ENCODE results near the gene WDR48. TPM values are rescaled to one million over a fixed set of nuclear protein-coding genes. Genes with fewer than 3 reads are reported as not detected.

WDR48 gene
- total RNA-seq, 4 donors from 2014 or later: 49.8 to 83.2 (median 69.3) TPM

DNA sequence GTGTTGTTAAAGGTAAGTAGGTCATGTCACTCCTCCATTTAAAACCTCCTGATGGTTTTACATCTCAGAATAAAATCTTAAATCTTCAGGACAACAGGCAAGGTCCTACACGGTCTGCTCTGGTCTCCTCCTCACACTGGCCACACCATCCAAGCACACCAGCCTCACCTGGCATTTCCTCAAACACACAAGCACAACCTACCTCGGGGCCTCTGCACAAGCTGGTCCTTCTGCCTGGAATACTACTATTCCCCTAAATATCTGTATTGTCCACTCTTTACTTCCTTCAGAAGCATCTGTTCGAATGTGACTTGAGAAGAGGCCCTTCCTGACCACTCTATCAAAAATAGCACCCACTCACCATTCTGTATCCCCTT lies 53.9 kb downstream of the WDR48 start:
- no peaks in the 10 kb centered on the region for H3K27me3 ChIP-seq
- DNase-seq: no peak
- WGBS, 2 donors: 81 to 82% methylated on average over 3 of the region's 3 CpGs
- H3K27ac ChIP-seq: no peak overlapping the region
- H3K36me3 ChIP-seq: no peaks in the 10 kb centered on the region
- TF ChIP-seq POLR2A (IDR thresholded peaks at IDR 0.05): no peak
- TF ChIP-seq, protein P1, sequence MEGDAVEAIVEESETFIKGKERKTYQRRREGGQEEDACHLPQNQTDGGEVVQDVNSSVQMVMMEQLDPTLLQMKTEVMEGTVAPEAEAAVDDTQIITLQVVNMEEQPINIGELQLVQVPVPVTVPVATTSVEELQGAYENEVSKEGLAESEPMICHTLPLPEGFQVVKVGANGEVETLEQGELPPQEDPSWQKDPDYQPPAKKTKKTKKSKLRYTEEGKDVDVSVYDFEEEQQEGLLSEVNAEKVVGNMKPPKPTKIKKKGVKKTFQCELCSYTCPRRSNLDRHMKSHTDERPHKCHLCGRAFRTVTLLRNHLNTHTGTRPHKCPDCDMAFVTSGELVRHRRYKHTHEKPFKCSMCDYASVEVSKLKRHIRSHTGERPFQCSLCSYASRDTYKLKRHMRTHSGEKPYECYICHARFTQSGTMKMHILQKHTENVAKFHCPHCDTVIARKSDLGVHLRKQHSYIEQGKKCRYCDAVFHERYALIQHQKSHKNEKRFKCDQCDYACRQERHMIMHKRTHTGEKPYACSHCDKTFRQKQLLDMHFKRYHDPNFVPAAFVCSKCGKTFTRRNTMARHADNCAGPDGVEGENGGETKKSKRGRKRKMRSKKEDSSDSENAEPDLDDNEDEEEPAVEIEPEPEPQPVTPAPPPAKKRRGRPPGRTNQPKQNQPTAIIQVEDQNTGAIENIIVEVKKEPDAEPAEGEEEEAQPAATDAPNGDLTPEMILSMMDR (IDR thresholded peaks at IDR 0.05): no peak
- H3K4me3 ChIP-seq (replicated peaks in 1 of 3): no peak overlapping the region
- peaks cover 35 to 48% of the 10 kb centered on the region in 2 donors for H3K4me1 ChIP-seq
- intact Hi-C loops (cut with DNase I): no loop called here
- H3K9me3 ChIP-seq: no peaks in the 10 kb centered on the region

DNA sequence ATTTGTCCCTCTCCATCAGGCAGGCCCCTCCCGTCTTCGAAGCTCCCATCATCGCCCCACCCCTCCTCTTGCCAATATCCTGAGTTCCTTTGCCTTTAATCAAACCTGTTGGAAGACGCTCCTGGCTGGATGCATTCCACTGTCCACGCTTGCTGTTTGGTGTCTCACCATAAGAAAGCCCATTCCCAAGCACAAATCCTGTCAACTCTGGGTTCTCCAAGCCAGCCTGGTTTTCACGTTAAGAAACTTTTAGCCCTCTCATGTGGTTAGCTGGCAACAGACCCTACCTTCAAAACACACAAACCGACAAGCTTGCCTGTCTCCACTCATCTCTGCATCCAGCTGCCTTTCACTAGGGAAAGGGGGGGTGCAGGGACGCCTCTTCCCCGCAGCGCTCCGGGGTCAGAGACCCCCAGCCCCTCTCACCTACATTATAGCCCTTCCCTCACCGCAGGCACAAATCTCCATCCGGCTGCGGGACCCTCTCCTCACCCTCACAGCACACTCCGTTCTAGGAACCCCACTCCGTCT lies 54.5 kb downstream of the WDR48 start:
- Histone ChIP-seq H3K9me3 (no peaks in the 10 kb centered on the region), H3K27ac (peak overlapping the region in 2 of 3 donors; percentile 74 to 91), H3K4me3 (replicated peaks in 1 of 3) (peak overlapping the region; percentile 49 to 88 (median 82)), H3K36me3 (no peaks in the 10 kb centered on the region), H3K4me1 (peaks cover 35 to 45% of the 10 kb centered on the region in 2 donors), H3K27me3 (no peaks in the 10 kb centered on the region)
- intact Hi-C loops (cut with DNase I): no loop called here
- DNase-seq: peak in 1 of 2 donors; percentile 16
- TF ChIP-seq POLR2A (IDR thresholded peaks at IDR 0.05): no peak
- TF ChIP-seq, protein P1 (IDR thresholded peaks at IDR 0.05): no peak
- WGBS, 2 donors: 10% methylated on average over 16 of the region's 16 CpGs

DNA sequence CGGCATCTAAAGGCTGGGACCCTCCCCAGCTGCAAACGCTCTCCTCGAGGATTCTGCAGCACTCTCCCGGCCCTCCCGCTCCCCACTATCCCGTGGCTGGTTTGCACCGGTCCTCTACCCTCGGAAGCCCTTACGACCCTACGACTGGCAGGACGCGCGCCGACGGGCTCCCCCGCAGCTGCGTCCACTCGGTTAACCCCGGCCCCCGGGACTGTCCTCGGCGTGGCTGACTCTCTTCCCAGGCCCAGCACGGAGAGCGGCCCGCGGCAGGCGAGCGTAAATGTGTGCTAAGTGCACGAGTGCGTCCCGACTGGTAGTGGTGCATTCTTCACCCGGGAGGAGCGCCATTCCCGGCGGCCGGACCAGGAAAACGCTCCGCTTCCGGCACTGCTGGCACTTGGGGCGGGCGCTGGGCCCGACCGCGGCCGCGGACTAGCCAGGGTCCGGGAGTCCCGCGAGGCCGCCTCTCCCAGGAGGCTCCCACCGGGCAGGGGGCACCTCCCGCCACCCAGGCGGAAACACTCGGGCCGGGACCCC lies 55.1 kb downstream of the WDR48 start:
- intact Hi-C loops (cut with DNase I): no loop called here
- Histone ChIP-seq H3K4me1 (peaks cover 35 to 42% of the 10 kb centered on the region in 2 donors), H3K4me3 (replicated peaks in 1 of 3) (peak overlapping the region; percentile 49 to 88 (median 82)), H3K36me3 (no peaks in the 10 kb centered on the region), H3K27ac (peak overlapping the region; percentile 64 to 91 (median 74)), H3K9me3 (no peaks in the 10 kb centered on the region), H3K27me3 (no peaks in the 10 kb centered on the region)
- peak; percentile 59 to 62 for DNase-seq
- no peak for TF ChIP-seq POLR2A (IDR thresholded peaks at IDR 0.05)
- TF ChIP-seq, protein P1 (IDR thresholded peaks at IDR 0.05): no peak
- WGBS, 2 donors: 0 to 1% methylated on average over 19 to 29 of the region's 55 CpGs

DNA sequence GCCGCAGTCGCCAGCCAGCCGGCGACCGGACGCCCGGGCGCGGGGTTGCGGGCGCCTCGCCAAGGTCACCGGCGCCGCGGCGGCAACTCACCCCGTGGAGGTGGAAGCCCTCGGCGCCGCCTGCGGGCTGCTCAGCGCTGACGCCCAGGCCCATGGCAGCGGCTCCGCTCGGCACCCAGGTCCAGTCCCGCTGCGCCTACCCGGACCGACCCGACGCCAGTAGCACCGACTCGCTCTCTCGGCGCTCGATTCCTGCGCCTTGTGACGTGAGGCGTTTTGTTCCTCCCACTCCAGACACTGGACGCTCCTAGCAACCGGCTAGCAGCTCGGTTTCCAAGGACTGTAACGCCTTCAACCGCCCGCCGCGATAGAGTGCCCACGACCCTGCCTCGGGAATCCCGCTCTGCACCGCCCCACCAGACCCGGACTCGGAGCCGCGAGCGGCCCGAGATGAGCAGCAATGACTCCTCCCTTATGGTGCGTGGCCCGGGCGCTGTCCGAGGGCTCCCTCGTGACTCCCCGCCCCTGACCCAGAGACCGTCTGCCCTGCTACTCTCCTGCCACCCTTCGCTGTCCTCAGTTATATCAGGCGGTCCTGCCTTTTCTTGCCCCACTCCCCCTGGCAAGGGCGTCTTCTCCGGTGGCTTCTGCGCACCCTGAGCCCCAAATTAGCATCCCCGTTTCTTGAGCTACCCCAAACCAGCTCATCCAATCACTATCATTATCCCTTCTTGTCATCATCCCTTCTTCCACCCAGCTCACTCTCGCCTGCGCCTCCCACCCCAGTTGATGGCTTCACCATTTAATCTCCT lies 55.8 kb downstream of the WDR48 start, which contains the start of the genes GORASP1 and TTC21A:
TSS of gene GORASP1 (minus strand) at position 240 of the 812 bp plus-strand sequence. CDS start at position 154, 86 bp downstream.
TSS of gene TTC21A (plus strand) at position 293 of the 812 bp plus-strand sequence. CDS start at position 451, 158 bp downstream.
- H3K27me3 ChIP-seq: no peaks in the 10 kb centered on the region
- H3K27ac ChIP-seq: peak within 1 kb of the TSS; percentile 64 to 91 (median 74)
- no peaks in the 10 kb centered on the region for H3K36me3 ChIP-seq
- intact Hi-C loops (cut with DNase I): no loop called here
- peaks cover 35 to 42% of the 10 kb centered on the region in 2 donors for H3K4me1 ChIP-seq
- TF ChIP-seq, protein P1 (IDR thresholded peaks at IDR 0.05): peak in 1 of 6 experiments; percentile 9
- TF ChIP-seq POLR2A (IDR thresholded peaks at IDR 0.05): peak in 1 of 2 donors; percentile 88
- H3K9me3 ChIP-seq: no peaks in the 10 kb centered on the region
- WGBS, 2 donors: 0% methylated on average over 23 to 34 of the region's 74 CpGs
- peak; percentile 91 for DNase-seq
- peak within 1 kb of the TSS; percentile 49 to 88 (median 82) for H3K4me3 ChIP-seq (replicated peaks in 1 of 3)

Data from thyroid gland (tissue), 4 donors.